OCI-LY3 (cell line): ENCODE data around the gene WFDC5.

ENCODE experiments used
- EZH2phosphoT487 ChIP-seq: fragments of 200-600 bp; shearing (Covaris generic); IDR thresholded peaks from 2 replicates; pipeline ENCODE4 v1.6.1; 2018; ENCODE audit warnings: antibody characterized with exemption, mixed run types, low read depth
- TF ChIP-seq, protein P1 (sequence below): fragments of 200-600, 300-600 bp; sonication (generic); IDR thresholded peaks from 2 replicates; pipeline ENCODE4 v1.5.1; 2014; ENCODE audit warnings: antibody characterized with exemption, low read length, low read depth

GRCh38 chr20:45105317-45105716 is 9.7 kb downstream of the WFDC5 start:
- TF ChIP-seq, protein P1, sequence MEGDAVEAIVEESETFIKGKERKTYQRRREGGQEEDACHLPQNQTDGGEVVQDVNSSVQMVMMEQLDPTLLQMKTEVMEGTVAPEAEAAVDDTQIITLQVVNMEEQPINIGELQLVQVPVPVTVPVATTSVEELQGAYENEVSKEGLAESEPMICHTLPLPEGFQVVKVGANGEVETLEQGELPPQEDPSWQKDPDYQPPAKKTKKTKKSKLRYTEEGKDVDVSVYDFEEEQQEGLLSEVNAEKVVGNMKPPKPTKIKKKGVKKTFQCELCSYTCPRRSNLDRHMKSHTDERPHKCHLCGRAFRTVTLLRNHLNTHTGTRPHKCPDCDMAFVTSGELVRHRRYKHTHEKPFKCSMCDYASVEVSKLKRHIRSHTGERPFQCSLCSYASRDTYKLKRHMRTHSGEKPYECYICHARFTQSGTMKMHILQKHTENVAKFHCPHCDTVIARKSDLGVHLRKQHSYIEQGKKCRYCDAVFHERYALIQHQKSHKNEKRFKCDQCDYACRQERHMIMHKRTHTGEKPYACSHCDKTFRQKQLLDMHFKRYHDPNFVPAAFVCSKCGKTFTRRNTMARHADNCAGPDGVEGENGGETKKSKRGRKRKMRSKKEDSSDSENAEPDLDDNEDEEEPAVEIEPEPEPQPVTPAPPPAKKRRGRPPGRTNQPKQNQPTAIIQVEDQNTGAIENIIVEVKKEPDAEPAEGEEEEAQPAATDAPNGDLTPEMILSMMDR, result no peak
- no peak for TF ChIP-seq EZH2phosphoT487
